ENCODE results near the gene CFAP251. TPM values are rescaled to one million over a fixed set of nuclear protein-coding genes. Genes with fewer than 3 reads are reported as not detected.
"Not testable (repeated sequence)": the region's sequence is repeated elsewhere in the genome, so short reads cannot be mapped to it uniquely, and the experiment has no call there.

Gene CFAP251
- total RNA-seq, 4 donors from 2014 or later = 0.30 to 6.2 (median 3.4) TPM

- 84 to 89% methylated on average over 6 of the region's 6 CpGs for WGBS, 2 donors
- no peak for DNase-seq (ENCODE audit: low spot score in 2 of 2)
- H3K4me3 ChIP-seq (ENCODE audit: low read depth, poor library complexity, severe bottlenecking) = no peak overlapping the region
- no peak for TF ChIP-seq CTCF (IDR thresholded peaks at IDR 0.05)
- TF ChIP-seq POLR2A (IDR thresholded peaks at IDR 0.05) = no peak
- intact Hi-C loops (cut with DNase I; ENCODE audit: low total_unique reads) = no loop called here
Observed at GRCh38 chr12:121874071-121874470, 44.3 kb upstream of the CFAP251 start.

GRCh38 chr12:121875582-121875981 is 42.8 kb upstream of the CFAP251 start:
- DNase-seq (ENCODE audit: low spot score in 2 of 2) = no peak
- H3K4me3 ChIP-seq (ENCODE audit: low read depth, poor library complexity, severe bottlenecking) = no peak overlapping the region
- WGBS, 2 donors = 93% methylated on average over 6 of the region's 6 CpGs
- intact Hi-C loops (cut with DNase I; ENCODE audit: low total_unique reads) = no loop called here
- no peak for TF ChIP-seq POLR2A (IDR thresholded peaks at IDR 0.05)
- TF ChIP-seq CTCF (IDR thresholded peaks at IDR 0.05) = no peak

GRCh38 chr12:121876080-121876447 is 42.3 kb upstream of the CFAP251 start:
- H3K4me3 ChIP-seq (ENCODE audit: low read depth, poor library complexity, severe bottlenecking); DNase-seq (ENCODE audit: low spot score in 2 of 2); intact Hi-C loops (cut with DNase I; ENCODE audit: low total_unique reads): not testable (repeated sequence)
- whole genome bisulfite sequencing, 2 donors = 91 to 94% methylated on average over 8 of the region's 8 CpGs

GRCh38 chr12:121883315-121883660 is 35.1 kb upstream of the CFAP251 start:
- no peak for TF ChIP-seq POLR2A (IDR thresholded peaks at IDR 0.05)
- TF ChIP-seq CTCF (IDR thresholded peaks at IDR 0.05) = no peak
- intact Hi-C loops (cut with DNase I; ENCODE audit: low total_unique reads) = no loop called here
- no peak overlapping the region for H3K4me3 ChIP-seq (ENCODE audit: low read depth, poor library complexity, severe bottlenecking)
- DNase-seq (ENCODE audit: low spot score in 2 of 2) = no peak
- 49 to 59% methylated on average over 4 of the region's 4 CpGs for WGBS, 2 donors

GRCh38 chr12:121885129-121885528 is 33.3 kb upstream of the CFAP251 start:
- intact Hi-C loops (cut with DNase I; ENCODE audit: low total_unique reads); H3K4me3 ChIP-seq (ENCODE audit: low read depth, poor library complexity, severe bottlenecking); DNase-seq (ENCODE audit: low spot score in 2 of 2): not testable (repeated sequence)
- 84 to 91% methylated on average over 11 of the region's 11 CpGs for WGBS, 2 donors

- intact Hi-C loops (cut with DNase I; ENCODE audit: low total_unique reads) = no loop called here
- no peak for TF ChIP-seq POLR2A (IDR thresholded peaks at IDR 0.05)
- TF ChIP-seq CTCF (IDR thresholded peaks at IDR 0.05) = no peak
- 54 to 66% methylated on average over 6 of the region's 6 CpGs for WGBS, 2 donors
- no peak overlapping the region for H3K4me3 ChIP-seq (ENCODE audit: low read depth, poor library complexity, severe bottlenecking)
- no peak for DNase-seq (ENCODE audit: low spot score in 2 of 2)
Observed at GRCh38 chr12:121888083-121888477, 30.3 kb upstream of the CFAP251 start.

- TF ChIP-seq CTCF (IDR thresholded peaks at IDR 0.05) (no peak), POLR2A (IDR thresholded peaks at IDR 0.05) (no peak)
- intact Hi-C loops (cut with DNase I; ENCODE audit: low total_unique reads) = no loop called here
Observed at GRCh38 chr12:121888478-121889273, 29.7 kb upstream of the CFAP251 start, which contains the start of gene PSMD9. TSS of gene PSMD9 (plus strand) at chr12:121888790. CDS start at chr12:121888857, 67 bp downstream.

More at GRCh38 chr12:121888478-121889273, 29.7 kb upstream of the CFAP251 start, which contains the start of gene PSMD9:
- H3K4me3 ChIP-seq (ENCODE audit: low read depth, poor library complexity, severe bottlenecking) = peak within 1 kb of the TSS; percentile 86
- peak; percentile 96 to 99 for DNase-seq (ENCODE audit: low spot score in 2 of 2)
- 0% methylated on average over 60 to 62 of the region's 67 CpGs for WGBS, 2 donors

Measured in lower leg skin (tissue), 4 donors.